HepG2 (cell line): ENCODE measurements around the gene MEX3C. TPM values are rescaled to one million over a fixed set of nuclear protein-coding genes. Genes with fewer than 3 reads are reported as not detected.

ENCODE experiments used
- ATAC-seq: fragments of 200-7000 bp; cut with Tn5 transposase; 3 replicates; pipeline ENCODE4 v1.9.1; 2020; ENCODE audit warnings: mild to moderate bottlenecking, moderate library complexity
- BruUV-seq: library from RNA; stranded (reverse); fragments of 400-500 nt; replicated peaks from 2 replicates; lab custom pipeline; 2021; lab: Mats Ljungman, UMichigan
- CTCF ChIA-PET: fragments of 300-600 bp; formaldehyde crosslinking; extraction: SDS; loops from one replicate; lab custom pipeline; 2021; ENCODE audit warnings: low total read pairs, inconsistent platforms, low intra/inter-chr PET ratio; lab: Yijun Ruan, JAX
- POLR2A ChIA-PET: fragments of 350-600 bp; sonication (Branson Sonifier 250); formaldehyde crosslinking; loops from one replicate; lab custom pipeline; 2020; ENCODE audit warnings: antibody characterized with exemption, inconsistent platforms; lab: Yijun Ruan, JAX
- DNase-seq: peaks from one replicate; pipeline ENCODE4 v3.0.0-alpha.2; 2015; ENCODE audit warnings: low spot score
- FAIRE-seq: peaks from 3 replicates; lab custom pipeline; 2011; peaks lifted over from hg19 to GRCh38; lab: Jason Lieb, UNC
- H2AFZ ChIP-seq: one replicate; pipeline ENCODE4 v1.6.1; 2011; ENCODE audit warnings: low read length, inconsistent platforms
- H3K27ac ChIP-seq: fragments of 300-600 bp; 3 replicates; pipeline ENCODE4 v1.8.0; 2011; ENCODE audit warnings: mixed run types, mild to moderate bottlenecking, mixed read lengths, low read length, inconsistent platforms; ENCODE audit not compliant: insufficient read depth; ENCODE audit errors: extremely low read length
- H3K27me3 ChIP-seq, 2 experiments: fragments of 200-600 bp in 1 of 2; 2 replicates in 1 of 2; 3 replicates in 1 of 2; pipeline versions ENCODE4 v1.6.0 to v1.8.0; 2011; ENCODE audit warnings: low read length in 2 of 2, mild to moderate bottlenecking in 2 of 2, moderate library complexity in 2 of 2, inconsistent platforms in 1 of 2; ENCODE audit not compliant: insufficient read depth in 2 of 2, control insufficient read depth in 1 of 2
- H3K36me3 ChIP-seq, 2 experiments: fragments of 200-600 bp in 1 of 2; replicated peaks in 1 of 2; 2 replicates in 1 of 2; 3 replicates in 1 of 2; pipeline versions ENCODE4 v1.5.1 to v1.8.0; 2011; ENCODE audit warnings: low read length in 2 of 2, inconsistent platforms in 1 of 2; ENCODE audit not compliant: insufficient read depth in 2 of 2, control insufficient read depth in 1 of 2
- H3K4me1 ChIP-seq: 2 replicates; pipeline ENCODE4 v1.5.1; 2012; ENCODE audit warnings: low read length, inconsistent platforms; ENCODE audit not compliant: insufficient read depth
- H3K4me2 ChIP-seq: 2 replicates; pipeline ENCODE4 v1.6.0; 2011; ENCODE audit warnings: low read depth, low read length, inconsistent platforms
- H3K4me3 ChIP-seq, 3 experiments: fragments of 200-600 bp in 1 of 3; sonication (generic), shearing (Covaris generic) in 1 of 3; replicated peaks in 1 of 3; 2 replicates each; pipeline ENCODE4 v1.5.1; 2011 to 2016; ENCODE audit warnings: low read length in 3 of 3, inconsistent platforms in 2 of 3, low read depth in 2 of 3, mild to moderate bottlenecking in 2 of 3, control low read depth in 1 of 3, mixed read lengths in 1 of 3; ENCODE audit not compliant: insufficient read depth in 1 of 3
- H3K79me2 ChIP-seq: one replicate; pipeline ENCODE4 v1.6.1; 2011; ENCODE audit warnings: low read length, inconsistent platforms; ENCODE audit not compliant: insufficient read depth
- H3K9ac ChIP-seq: 2 replicates; pipeline ENCODE4 v1.6.0; 2011; ENCODE audit warnings: mild to moderate bottlenecking, low read depth, low read length, inconsistent platforms; ENCODE audit not compliant: insufficient read depth
- H3K9me3 ChIP-seq: 2 replicates; pipeline ENCODE4 v1.5.1; 2012; ENCODE audit warnings: mild to moderate bottlenecking, low read length
- H4K20me1 ChIP-seq: 2 replicates; pipeline ENCODE4 v1.6.0; 2011; ENCODE audit warnings: inconsistent platforms, mild to moderate bottlenecking, low read length, moderate library complexity; ENCODE audit not compliant: insufficient read depth
- CREM ChIP-seq, 2 experiments: sonication (generic) in 1 of 2; formaldehyde crosslinking in 1 of 2; IDR thresholded peaks; 2 replicates each; pipeline versions ENCODE4 v1.4.0 to v1.6.1; 2016 to 2020; ENCODE audit warnings: antibody characterized with exemption in 1 of 2, mild to moderate bottlenecking in 1 of 2, missing genetic modification reagents in 1 of 2
- FOXK2 ChIP-seq: fragments of 450-650 bp; IDR thresholded peaks from 2 replicates; pipeline ENCODE4 v1.6.1; 2016
- GATA4 ChIP-seq: sonication (generic); IDR thresholded peaks from 2 replicates; pipeline ENCODE4 v1.6.1; 2016; ENCODE audit warnings: antibody characterized with exemption, low read depth, borderline replicate concordance
- PAF1 ChIP-seq: IDR thresholded peaks from 2 replicates; pipeline ENCODE4 v1.6.1; 2016; ENCODE audit warnings: missing genetic modification reagents, missing compliant biosample characterization
- RAD51 ChIP-seq: fragments of 450-650 bp; IDR thresholded peaks from 2 replicates; pipeline ENCODE4 v1.6.1; 2016; ENCODE audit warnings: borderline replicate concordance
- RNF2 ChIP-seq: fragments of 450-650 bp; conservative IDR thresholded peaks from 2 replicates; pipeline ENCODE4 v1.6.1; 2016; ENCODE audit warnings: low read depth
- SATB2 ChIP-seq: sonication (generic); formaldehyde crosslinking; IDR thresholded peaks from 2 replicates; pipeline ENCODE4 v1.5.0; 2020; ENCODE audit warnings: missing genetic modification reagents
- ZBTB3 ChIP-seq: sonication (generic); formaldehyde crosslinking; IDR thresholded peaks from 2 replicates; pipeline ENCODE4 v1.4.0; 2020; ENCODE audit warnings: low read depth, mild to moderate bottlenecking, moderate library complexity, missing genetic modification reagents, borderline replicate concordance
- ZFP1 ChIP-seq: IDR thresholded peaks from 2 replicates; pipeline ENCODE4 v1.6.1; 2016
- ZNF10 ChIP-seq: sonication (generic); formaldehyde crosslinking; IDR thresholded peaks from 2 replicates; pipeline ENCODE4 v1.4.0; 2020; ENCODE audit warnings: mild to moderate bottlenecking, low read depth, missing genetic modification reagents, borderline replicate concordance
- ZNF292 ChIP-seq: sonication (generic); formaldehyde crosslinking; IDR thresholded peaks from 2 replicates; pipeline ENCODE4 v1.8.1; 2022; ENCODE audit warnings: mild to moderate bottlenecking, low read depth, missing genetic modification reagents, borderline replicate concordance
- ZNF335 ChIP-seq: sonication (generic); formaldehyde crosslinking; IDR thresholded peaks from 2 replicates; pipeline ENCODE4 v1.4.0; 2020; ENCODE audit warnings: missing genetic modification reagents
- ZNF720 ChIP-seq: sonication (generic); formaldehyde crosslinking; IDR thresholded peaks from 2 replicates; pipeline ENCODE4 v1.4.0; 2020; ENCODE audit warnings: missing genetic modification reagents
- WGBS: methylation state at CpG from one replicate; pipeline ENCODE4 v1.1.6; 2017; ENCODE audit warnings: low lambda C conversion rate; 5-methylcytosine and 5-hydroxymethylcytosine counted together
- in situ Hi-C: cut with HindIII; loops from 2 replicates; pipeline ENCODE4 v1.10.0; 2017; ENCODE audit warnings: low pct_unique_long_range_greater_than_20kb; ENCODE audit not compliant: extremely low pct_ligation_motif_present
- intact Hi-C: fragments of 100-400 bp; cut with micrococcal nuclease; formaldehyde crosslinking; loops from one replicate; pipeline ENCODE4 v1.10.0; 2022; ENCODE audit not compliant: unreplicated experiment
- polyA plus RNA-seq, 8 experiments: library from polyadenylated mRNA; depleted of rRNA in 3 of 8; stranded (reverse) in 7 of 8; unstranded in 1 of 8; fragments of >200 nt; fragmentation: Illumina TruSeq in 4 of 8; extraction: Trizol in 4 of 8; gene quantifications; 2 replicates each; pipeline versions ENCODE4 v1.2.1 to v1.2.3, GENCODE V29; 2011 to 2016; ENCODE audit warnings: low read depth in 4 of 8, missing spikeins in 1 of 8, mixed read lengths in 1 of 8; ENCODE audit not compliant: insufficient read depth in 1 of 8
- total RNA-seq, 5 experiments: library from RNA; depleted of rRNA; stranded (reverse); fragments of >200 nt; fragmentation: Illumina TruSeq; extraction: Trizol; gene quantifications; 2 replicates each; pipeline ENCODE4 v1.2.3, GENCODE V29; 2016; ENCODE audit warnings: low read depth in 1 of 5
- TF ChIP-seq, protein P1 (sequence below): sonication (generic); formaldehyde crosslinking; IDR thresholded peaks from 2 replicates; pipeline ENCODE4 v1.5.0; 2020; ENCODE audit warnings: missing genetic modification reagents
- TF ChIP-seq, protein P2 (sequence below): sonication (generic); formaldehyde crosslinking; IDR thresholded peaks from 2 replicates; pipeline ENCODE4 v1.9.0; 2021; ENCODE audit warnings: missing genetic modification reagents, mild to moderate bottlenecking, borderline replicate concordance

MEX3C gene
- total and polyA plus RNA-seq, 2 of the 13 experiments (the other 11 are each of a cell fraction or from before 2014, with no cell fraction given), result 34.8 to 36.4 TPM

DNA sequence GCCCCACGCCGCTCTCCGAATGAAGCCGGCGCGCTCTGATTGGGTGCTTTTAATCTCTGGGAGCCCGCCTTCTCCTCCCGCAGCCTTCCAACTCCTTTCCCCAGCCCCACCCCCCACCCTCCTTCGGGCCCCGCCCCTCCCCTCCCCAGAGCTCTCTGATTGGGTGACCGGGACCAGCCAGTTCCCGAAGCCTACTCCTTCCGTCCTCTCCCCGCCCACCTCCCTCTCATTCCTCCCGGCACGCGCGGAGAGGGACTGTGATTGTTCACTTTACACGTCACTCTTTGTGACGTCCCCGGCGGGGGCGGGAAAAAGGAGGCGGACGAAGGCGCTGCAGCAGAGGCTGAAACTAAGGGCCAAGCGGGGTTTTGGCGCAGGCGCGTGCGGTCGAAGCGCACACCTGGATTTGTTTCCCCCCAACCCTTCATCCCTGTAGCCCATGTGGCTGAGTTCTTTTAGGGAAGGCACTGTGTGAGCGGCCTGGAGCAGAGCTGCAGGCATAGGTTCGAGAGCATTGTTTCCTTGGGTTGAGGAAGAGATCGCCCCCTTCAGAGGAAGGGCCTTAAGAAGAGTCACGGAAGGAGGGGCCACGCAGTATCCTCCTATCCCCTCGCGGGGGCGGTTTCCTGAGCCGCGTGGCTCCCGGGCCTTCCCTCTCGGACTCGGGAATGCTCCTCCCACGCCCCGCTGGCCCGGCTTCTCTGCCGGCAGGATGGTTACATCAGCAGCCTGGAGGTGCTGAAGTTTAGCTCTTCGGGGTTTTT lies at the start of gene MEX3C (continued):
- TF ChIP-seq, protein P1, sequence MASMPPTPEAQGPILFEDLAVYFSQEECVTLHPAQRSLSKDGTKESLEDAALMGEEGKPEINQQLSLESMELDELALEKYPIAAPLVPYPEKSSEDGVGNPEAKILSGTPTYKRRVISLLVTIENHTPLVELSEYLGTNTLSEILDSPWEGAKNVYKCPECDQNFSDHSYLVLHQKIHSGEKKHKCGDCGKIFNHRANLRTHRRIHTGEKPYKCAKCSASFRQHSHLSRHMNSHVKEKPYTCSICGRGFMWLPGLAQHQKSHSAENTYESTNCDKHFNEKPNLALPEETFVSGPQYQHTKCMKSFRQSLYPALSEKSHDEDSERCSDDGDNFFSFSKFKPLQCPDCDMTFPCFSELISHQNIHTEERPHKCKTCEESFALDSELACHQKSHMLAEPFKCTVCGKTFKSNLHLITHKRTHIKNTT (CRISPR knock-in tag), result no peak
- TF ChIP-seq ZNF292 (CRISPR knock-in tag) (peak; percentile 47; the same call in 1 of the 2 replicates), SATB2 (CRISPR knock-in tag) (peak; percentile 72; the same call in 1 of the 2 replicates), ZBTB3 (CRISPR knock-in tag) (0 out of 2 replicates have a peak, but pooled peaks have one; percentile 37)

DNA sequence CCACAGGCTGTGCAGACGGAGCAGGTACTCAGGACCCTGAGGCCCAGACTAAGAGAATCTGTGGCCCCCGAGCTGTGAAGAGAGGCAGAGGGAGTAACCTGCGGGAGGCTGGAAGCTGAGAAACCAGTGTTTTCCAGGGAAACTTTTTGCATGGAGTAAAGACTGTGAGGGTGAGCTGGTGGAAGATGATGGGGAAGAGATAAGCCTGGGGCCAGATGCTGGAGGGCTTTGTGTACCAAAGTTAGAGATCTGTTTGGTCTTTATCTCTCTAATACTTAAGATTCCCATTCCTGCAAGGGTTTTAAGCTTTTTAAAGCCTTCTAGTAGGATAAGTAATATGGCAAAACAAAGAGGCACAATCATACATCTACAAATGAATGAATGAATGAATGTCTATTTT lies 43.7 kb upstream of the MEX3C start:
- Histone ChIP-seq H3K27ac (no peak overlapping the region), H3K4me3 (no peak overlapping the region), H3K27me3 (no peaks in the 10 kb centered on the region; a peak in 2 of 5 replicates), H3K36me3 (no peaks in the 10 kb centered on the region), H2AFZ (no peak overlapping the region), H3K9me3 (no peaks in the 10 kb centered on the region), H3K79me2 (no peaks in the 10 kb centered on the region), H4K20me1 (no peaks in the 10 kb centered on the region), H3K9ac (no peak overlapping the region), H3K4me2 (no peak overlapping the region), H3K4me1 (peaks cover 5% of the 10 kb centered on the region; the same call in 1 of the 2 replicates)
- intact Hi-C loops (no loop called here), in situ Hi-C loops (no loop called here)
- no peak for FAIRE-seq
- 20% methylated on average over 3 of the region's 3 CpGs for WGBS
- no TSS peak for BruUV-seq
- ChIA-PET CTCF (no interaction called here), POLR2A (no interaction called here)
- DNase-seq, result no peak
- TF ChIP-seq CREM (IDR thresholded peaks at IDR 0.05) (no peak), CREM (CRISPR knock-in tag; IDR thresholded peaks at IDR 0.05) (no peak), ZNF10 (CRISPR knock-in tag) (no peak), ZNF720 (CRISPR knock-in tag) (no peak), RNF2 (no peak), ZNF335 (no peak), GATA4 (no peak), ZFP1 (CRISPR knock-in tag) (no peak), RAD51 (no peak), FOXK2 (no peak), PAF1 (CRISPR knock-in tag) (no peak)
- TF ChIP-seq, protein P2, sequence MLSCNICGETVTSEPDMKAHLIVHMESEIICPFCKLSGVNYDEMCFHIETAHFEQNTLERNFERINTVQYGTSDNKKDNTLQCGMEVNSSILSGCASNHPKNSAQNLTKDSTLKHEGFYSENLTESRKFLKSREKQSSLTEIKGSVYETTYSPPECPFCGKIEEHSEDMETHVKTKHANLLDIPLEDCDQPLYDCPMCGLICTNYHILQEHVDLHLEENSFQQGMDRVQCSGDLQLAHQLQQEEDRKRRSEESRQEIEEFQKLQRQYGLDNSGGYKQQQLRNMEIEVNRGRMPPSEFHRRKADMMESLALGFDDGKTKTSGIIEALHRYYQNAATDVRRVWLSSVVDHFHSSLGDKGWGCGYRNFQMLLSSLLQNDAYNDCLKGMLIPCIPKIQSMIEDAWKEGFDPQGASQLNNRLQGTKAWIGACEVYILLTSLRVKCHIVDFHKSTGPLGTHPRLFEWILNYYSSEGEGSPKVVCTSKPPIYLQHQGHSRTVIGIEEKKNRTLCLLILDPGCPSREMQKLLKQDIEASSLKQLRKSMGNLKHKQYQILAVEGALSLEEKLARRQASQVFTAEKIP (CRISPR knock-in tag), result no peak
- ATAC-seq, result no peak
